ENCODE measurements around the gene VIL1. TPM values are rescaled to one million over a fixed set of nuclear protein-coding genes. Genes with fewer than 3 reads are reported as not detected.

VIL1 gene
- polyA plus RNA-seq, 3 donors: not detected

DNA sequence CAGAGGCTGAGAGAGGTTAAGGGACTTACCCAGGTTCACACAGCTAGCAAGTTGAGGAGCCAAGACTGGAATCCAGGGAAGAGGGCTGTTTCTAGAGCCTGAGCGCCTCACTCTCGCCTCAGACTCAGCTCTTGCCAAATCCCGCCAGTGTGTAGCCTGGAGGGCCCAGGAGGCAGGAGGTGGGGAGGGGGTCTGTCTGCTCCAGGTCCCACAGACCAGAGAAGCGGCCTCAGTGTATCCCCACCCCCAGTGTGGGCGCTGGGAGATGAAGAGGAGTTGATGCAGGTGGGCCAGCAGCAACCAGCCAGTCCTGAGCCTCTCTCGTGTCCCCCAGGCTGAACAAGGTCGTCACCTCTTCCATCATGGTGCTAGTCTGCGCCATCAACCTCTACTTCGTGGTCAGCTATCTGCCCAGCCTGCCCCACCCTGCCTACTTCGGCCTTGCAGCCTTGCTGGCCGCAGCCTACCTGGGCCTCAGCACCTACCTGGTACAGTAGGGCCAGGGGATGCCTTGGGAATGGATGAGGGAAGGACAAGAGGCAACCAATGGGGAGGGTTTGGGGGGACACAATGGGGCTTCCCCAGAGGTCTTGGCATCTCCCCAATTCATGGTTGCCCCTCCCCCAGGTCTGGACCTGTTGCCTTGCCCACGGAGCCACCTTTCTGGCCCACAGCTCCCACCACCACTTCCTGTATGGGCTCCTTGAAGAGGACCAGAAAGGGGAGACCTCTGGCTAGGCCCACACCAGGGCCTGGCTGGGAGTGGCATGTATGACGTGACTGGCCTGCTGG, 24.4 kb upstream of the VIL1 start:
- Histone ChIP-seq H3K36me3 (replicated peaks in 1 of 2; ENCODE audit: control insufficient read depth in 1 of 2, insufficient read depth in 2 of 2, low read length in 2 of 2) (peaks cover 54 to 57% of the 10 kb centered on the region in 2 donors), H3K79me2 (ENCODE audit: insufficient read depth, low read length) (peaks cover 54% of the 10 kb centered on the region), H3K4me1 (ENCODE audit: control insufficient read depth in 1 of 2, insufficient read depth in 2 of 2, low read length in 2 of 2) (peaks cover 71 to 96% of the 10 kb centered on the region in 2 donors), H3K27me3 (ENCODE audit: control insufficient read depth in 2 of 2, insufficient read depth in 2 of 2, low read length in 2 of 2) (no peaks in the 10 kb centered on the region), H3K9ac (ENCODE audit: insufficient read depth, low read length, poor library complexity, severe bottlenecking) (no peak overlapping the region), H2AFZ (ENCODE audit: insufficient read depth, low read depth, low read length, poor library complexity, severe bottlenecking) (no peak overlapping the region), H4K20me1 (ENCODE audit: insufficient read depth, low read length) (peaks cover 63% of the 10 kb centered on the region), H3K4me2 (replicated peaks; ENCODE audit: extremely low read depth, low read length, poor library complexity, severe bottlenecking) (peak overlapping the region; percentile 96), H3K4me3 (replicated peaks in 1 of 3; ENCODE audit: low read depth in 2 of 3, low read length in 3 of 3) (peak overlapping the region in 1 of 3 experiments; percentile 92), H3K9me3 (replicated peaks in 1 of 2; ENCODE audit: control insufficient read depth in 1 of 2, insufficient read depth in 1 of 2, low read length in 2 of 2) (no peaks in the 10 kb centered on the region), H3K27ac (ENCODE audit: low read depth in 1 of 2, low read length in 2 of 2) (peak overlapping the region; percentile 90 to 91)
- Mint-ChIP-seq H3K4me1 (peaks cover 71% of the 10 kb centered on the region), H3K36me3 (peaks cover 53 to 60% of the 10 kb centered on the region in 2 donors), H3K4me3 (peak overlapping the region in 1 of 2 donors; percentile 27), H3K27ac (peak overlapping the region; percentile 86 to 97 (median 91)), H3K27me3 (ENCODE audit: low read depth in 3 of 3) (peaks cover 0 to 7% (median 0%) of the 10 kb centered on the region in 3 donors), H3K9me3 (peaks cover 0 to 5% (median 0%) of the 10 kb centered on the region in 7 donors)
- no peak for DNase-seq
- TF ChIP-seq, protein P1, sequence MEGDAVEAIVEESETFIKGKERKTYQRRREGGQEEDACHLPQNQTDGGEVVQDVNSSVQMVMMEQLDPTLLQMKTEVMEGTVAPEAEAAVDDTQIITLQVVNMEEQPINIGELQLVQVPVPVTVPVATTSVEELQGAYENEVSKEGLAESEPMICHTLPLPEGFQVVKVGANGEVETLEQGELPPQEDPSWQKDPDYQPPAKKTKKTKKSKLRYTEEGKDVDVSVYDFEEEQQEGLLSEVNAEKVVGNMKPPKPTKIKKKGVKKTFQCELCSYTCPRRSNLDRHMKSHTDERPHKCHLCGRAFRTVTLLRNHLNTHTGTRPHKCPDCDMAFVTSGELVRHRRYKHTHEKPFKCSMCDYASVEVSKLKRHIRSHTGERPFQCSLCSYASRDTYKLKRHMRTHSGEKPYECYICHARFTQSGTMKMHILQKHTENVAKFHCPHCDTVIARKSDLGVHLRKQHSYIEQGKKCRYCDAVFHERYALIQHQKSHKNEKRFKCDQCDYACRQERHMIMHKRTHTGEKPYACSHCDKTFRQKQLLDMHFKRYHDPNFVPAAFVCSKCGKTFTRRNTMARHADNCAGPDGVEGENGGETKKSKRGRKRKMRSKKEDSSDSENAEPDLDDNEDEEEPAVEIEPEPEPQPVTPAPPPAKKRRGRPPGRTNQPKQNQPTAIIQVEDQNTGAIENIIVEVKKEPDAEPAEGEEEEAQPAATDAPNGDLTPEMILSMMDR (IDR thresholded peaks at IDR 0.05): no peak
- WGBS (ENCODE audit: insufficient coverage): 71% methylated on average over 5 of the region's 13 CpGs
- intact Hi-C loops (cut with micrococcal nuclease): loop anchor here (5.0 to 10.0 kb wide), 6 partner anchors 32 to 177 kb away; partner anchors contain the start of genes AAMP (in 2 of the 2), PNKD (in 2 of the 2), ARPC2 (in 1 of the 2) and CATIP (in 1 of the 2)

DNA sequence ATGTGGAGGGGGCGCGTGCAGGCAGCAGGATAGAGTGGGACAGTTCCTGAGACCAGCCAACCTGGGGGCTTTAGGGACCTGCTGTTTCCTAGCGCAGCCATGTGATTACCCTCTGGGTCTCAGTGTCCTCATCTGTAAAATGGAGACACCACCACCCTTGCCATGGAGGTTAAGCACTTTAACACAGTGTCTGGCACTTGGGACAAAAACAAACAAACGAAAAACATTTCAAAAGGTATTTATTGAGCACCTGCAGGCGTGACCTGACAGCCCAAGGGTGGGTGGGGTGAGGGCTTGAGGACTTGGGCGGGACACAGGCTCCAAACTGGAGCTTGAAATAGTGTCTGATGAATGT, 23.9 kb upstream of the VIL1 start:
- Histone ChIP-seq H3K4me2 (replicated peaks; ENCODE audit: extremely low read depth, low read length, poor library complexity, severe bottlenecking) (peak overlapping the region; percentile 96), H3K4me1 (ENCODE audit: control insufficient read depth in 1 of 2, insufficient read depth in 2 of 2, low read length in 2 of 2) (peaks cover 68 to 91% of the 10 kb centered on the region in 2 donors), H3K27me3 (ENCODE audit: control insufficient read depth in 2 of 2, insufficient read depth in 2 of 2, low read length in 2 of 2) (no peaks in the 10 kb centered on the region), H2AFZ (ENCODE audit: insufficient read depth, low read depth, low read length, poor library complexity, severe bottlenecking) (no peak overlapping the region), H3K9ac (ENCODE audit: insufficient read depth, low read length, poor library complexity, severe bottlenecking) (no peak overlapping the region), H3K9me3 (replicated peaks in 1 of 2; ENCODE audit: control insufficient read depth in 1 of 2, insufficient read depth in 1 of 2, low read length in 2 of 2) (no peaks in the 10 kb centered on the region), H4K20me1 (ENCODE audit: insufficient read depth, low read length) (peaks cover 57% of the 10 kb centered on the region), H3K79me2 (ENCODE audit: insufficient read depth, low read length) (peaks cover 52% of the 10 kb centered on the region), H3K27ac (ENCODE audit: low read depth in 1 of 2, low read length in 2 of 2) (peak overlapping the region; percentile 90 to 91), H3K36me3 (replicated peaks in 1 of 2; ENCODE audit: control insufficient read depth in 1 of 2, insufficient read depth in 2 of 2, low read length in 2 of 2) (peaks cover 49 to 51% of the 10 kb centered on the region in 2 donors), H3K4me3 (replicated peaks in 1 of 3; ENCODE audit: low read depth in 2 of 3, low read length in 3 of 3) (peak overlapping the region in 1 of 3 experiments; percentile 92)
- H3K4me3 Mint-ChIP-seq: peak overlapping the region in 1 of 2 donors; percentile 27
- DNase-seq: no peak
- peaks cover 0 to 7% (median 0%) of the 10 kb centered on the region in 3 donors for H3K27me3 Mint-ChIP-seq (ENCODE audit: low read depth in 3 of 3)
- peaks cover 47 to 54% of the 10 kb centered on the region in 2 donors for H3K36me3 Mint-ChIP-seq
- 60% methylated on average over 2 of the region's 6 CpGs for WGBS (ENCODE audit: insufficient coverage)
- peak overlapping the region; percentile 86 to 97 (median 91) for H3K27ac Mint-ChIP-seq
- peaks cover 66% of the 10 kb centered on the region for H3K4me1 Mint-ChIP-seq
- H3K9me3 Mint-ChIP-seq: peaks cover 0 to 5% (median 0%) of the 10 kb centered on the region in 7 donors
- intact Hi-C loops (cut with micrococcal nuclease): loop anchor here (5.0 to 10.0 kb wide), 6 partner anchors 33 to 178 kb away; partner anchors contain the start of genes AAMP (in 2 of the 2), PNKD (in 2 of the 2), ARPC2 (in 1 of the 2) and CATIP (in 1 of the 2)
- TF ChIP-seq, protein P1 (IDR thresholded peaks at IDR 0.05): no peak
